ENCODE measurements around the gene GNA12.

DNA sequence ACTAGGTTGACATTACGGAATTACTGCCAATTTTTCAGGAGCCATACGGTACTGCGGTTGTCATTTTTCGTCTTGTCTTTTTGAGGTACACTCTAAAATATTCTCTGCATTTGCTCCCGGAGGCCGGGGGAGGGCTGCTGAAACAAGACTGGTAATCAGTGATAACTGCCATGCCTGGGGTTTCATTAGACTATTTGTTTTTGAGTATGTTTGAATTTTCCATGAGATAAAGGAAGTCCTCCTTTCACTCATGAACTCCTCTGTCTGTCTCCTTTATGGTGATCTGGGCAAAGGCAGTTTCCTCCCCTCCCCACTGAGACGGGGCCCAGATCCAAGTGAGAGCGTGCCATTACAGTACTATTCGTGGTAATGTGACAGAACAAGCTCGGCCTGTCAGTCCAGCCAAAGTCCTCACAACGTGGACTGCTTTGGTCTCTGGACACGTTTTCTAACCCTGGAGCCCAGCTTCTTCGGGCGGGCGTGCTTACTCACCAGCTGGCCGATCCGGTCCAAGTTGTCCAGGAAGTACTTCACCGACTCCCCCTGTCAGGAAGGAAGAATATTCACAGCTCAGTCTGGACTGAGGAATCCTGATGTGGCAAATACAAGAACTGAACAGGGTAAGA lies 111.0 kb downstream of the GNA12 start:
- TF ChIP-seq POLR2A (IDR thresholded peaks at IDR 0.05) (no peak), POLR2AphosphoS5 (IDR thresholded peaks at IDR 0.05) (peak in 2 of 3 donors; percentile 1 to 55)
- TF ChIP-seq, protein P1, sequence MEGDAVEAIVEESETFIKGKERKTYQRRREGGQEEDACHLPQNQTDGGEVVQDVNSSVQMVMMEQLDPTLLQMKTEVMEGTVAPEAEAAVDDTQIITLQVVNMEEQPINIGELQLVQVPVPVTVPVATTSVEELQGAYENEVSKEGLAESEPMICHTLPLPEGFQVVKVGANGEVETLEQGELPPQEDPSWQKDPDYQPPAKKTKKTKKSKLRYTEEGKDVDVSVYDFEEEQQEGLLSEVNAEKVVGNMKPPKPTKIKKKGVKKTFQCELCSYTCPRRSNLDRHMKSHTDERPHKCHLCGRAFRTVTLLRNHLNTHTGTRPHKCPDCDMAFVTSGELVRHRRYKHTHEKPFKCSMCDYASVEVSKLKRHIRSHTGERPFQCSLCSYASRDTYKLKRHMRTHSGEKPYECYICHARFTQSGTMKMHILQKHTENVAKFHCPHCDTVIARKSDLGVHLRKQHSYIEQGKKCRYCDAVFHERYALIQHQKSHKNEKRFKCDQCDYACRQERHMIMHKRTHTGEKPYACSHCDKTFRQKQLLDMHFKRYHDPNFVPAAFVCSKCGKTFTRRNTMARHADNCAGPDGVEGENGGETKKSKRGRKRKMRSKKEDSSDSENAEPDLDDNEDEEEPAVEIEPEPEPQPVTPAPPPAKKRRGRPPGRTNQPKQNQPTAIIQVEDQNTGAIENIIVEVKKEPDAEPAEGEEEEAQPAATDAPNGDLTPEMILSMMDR (IDR thresholded peaks at IDR 0.05): no peak

Data from stomach (tissue), 4 donors.